GM12878 (cell line): Measurements from ENCODE around the gene CBX8. TPM values are rescaled to one million over a fixed set of nuclear protein-coding genes. Genes with fewer than 3 reads are reported as not detected.

ENCODE experiments used
- DPF2 ChIP-seq: fragments of 450-650 bp; IDR thresholded peaks from 2 replicates; pipeline ENCODE4 v1.6.1; 2017; ENCODE audit warnings: mild to moderate bottlenecking
- FOXK2 ChIP-seq: fragments of 450-650 bp; IDR thresholded peaks from 2 replicates; pipeline ENCODE4 v1.6.1; 2017; ENCODE audit warnings: mild to moderate bottlenecking, moderate library complexity
- FOXM1 ChIP-seq: IDR thresholded peaks from 2 replicates; pipeline ENCODE4 v1.6.1; 2012; ENCODE audit warnings: low read depth, mild to moderate bottlenecking, inconsistent platforms, low read length, moderate library complexity
- GATAD2B ChIP-seq: fragments of 450-650 bp; conservative IDR thresholded peaks from 2 replicates; pipeline ENCODE4 v1.6.1; 2017; ENCODE audit warnings: low read depth, mild to moderate bottlenecking, moderate library complexity
- KAT2A ChIP-seq: conservative IDR thresholded peaks from 2 replicates; pipeline ENCODE4 v1.6.1; 2011; ENCODE audit warnings: low read depth, low read length; ENCODE audit not compliant: control insufficient read depth
- MEF2B ChIP-seq: fragments of 450-650 bp; IDR thresholded peaks from 2 replicates; pipeline ENCODE4 v1.6.1; 2018; ENCODE audit warnings: mild to moderate bottlenecking, moderate library complexity; ENCODE audit not compliant: partially characterized antibody, poor library complexity, severe bottlenecking
- NFYB ChIP-seq: IDR thresholded peaks from 2 replicates; pipeline ENCODE4 v1.6.1; 2011; ENCODE audit warnings: low read depth, mild to moderate bottlenecking, low read length, improper control_type of control experiment, moderate library complexity; ENCODE audit not compliant: insufficient read depth
- PAX5 ChIP-seq: IDR thresholded peaks from 2 replicates; pipeline ENCODE4 v1.6.1; 2011; ENCODE audit warnings: low read depth, low read length, borderline replicate concordance
- RUNX3 ChIP-seq: IDR thresholded peaks from 2 replicates; pipeline ENCODE4 v1.6.1; 2012; ENCODE audit warnings: low read length, inconsistent platforms
- YBX1 ChIP-seq: fragments of 450-650 bp; IDR thresholded peaks from 2 replicates; pipeline ENCODE4 v1.6.1; 2016; ENCODE audit warnings: antibody characterized with exemption
- ZBTB4 ChIP-seq: fragments of 450-650 bp; formaldehyde crosslinking; IDR thresholded peaks from 2 replicates; pipeline ENCODE4 v1.4.0; 2022; ENCODE audit warnings: mild to moderate bottlenecking, moderate library complexity
- ZNF207 ChIP-seq: fragments of 450-650 bp; IDR thresholded peaks from 2 replicates; pipeline ENCODE4 v1.6.1; 2014; ENCODE audit warnings: antibody characterized with exemption, mild to moderate bottlenecking, borderline replicate concordance
- ZNF24 ChIP-seq: fragments of 450-650 bp; IDR thresholded peaks from 2 replicates; pipeline ENCODE4 v1.6.1; 2017; ENCODE audit warnings: antibody characterized with exemption, mild to moderate bottlenecking
- ZNF622 ChIP-seq: fragments of 450-650 bp; IDR thresholded peaks from 2 replicates; pipeline ENCODE4 v1.6.1; 2017; ENCODE audit warnings: mild to moderate bottlenecking, inconsistent platforms
- polyA plus RNA-seq, 11 experiments: library from polyadenylated mRNA; depleted of rRNA in 4 of 11; unstranded in 6 of 11; stranded (reverse) in 5 of 11; fragments of >200 nt; fragmentation: Nextera tagmentation in 4 of 11; fragmentation: Illumina TruSeq in 1 of 11; extraction: Ambion mirVana in 4 of 11; extraction: Trizol in 1 of 11; gene quantifications; 1 replicate in 1 of 11; 2 replicates in 10 of 11; pipeline versions ENCODE4 v1.2.1 to v1.2.3, GENCODE V29; 2011 to 2016; ENCODE audit warnings: inconsistent platforms in 2 of 11, missing spikeins in 2 of 11, low read depth in 1 of 11
- total RNA-seq, 4 experiments: library from RNA; depleted of rRNA in 3 of 4; stranded (reverse); fragments of >200 nt in 3 of 4; fragmentation: Illumina TruSeq in 1 of 4; extraction: Trizol in 1 of 4; gene quantifications; 2 replicates each; pipeline versions ENCODE4 v1.2.1 to v1.2.3, GENCODE V29; 2013 to 2021
- TF ChIP-seq, protein P1 (sequence below): fragments of 450-650 bp; IDR thresholded peaks from 2 replicates; pipeline ENCODE4 v1.6.1; 2017; ENCODE audit warnings: antibody characterized with exemption, mild to moderate bottlenecking, moderate library complexity
- TF ChIP-seq, protein P2 (sequence below): IDR thresholded peaks from 2 replicates; pipeline ENCODE4 v1.6.1; 2012; ENCODE audit warnings: mild to moderate bottlenecking, low read depth, low read length
- TF ChIP-seq, protein P3 (sequence below): fragments of 450-650 bp; IDR thresholded peaks from 2 replicates; pipeline ENCODE4 v1.6.1; 2018; ENCODE audit warnings: borderline replicate concordance, mild to moderate bottlenecking; ENCODE audit not compliant: partially characterized antibody

Gene CBX8
- total and polyA plus RNA-seq, 10 of the 15 experiments (the other 5 are each of a cell fraction or from before 2014, with no cell fraction given), result 0.03 to 6.7 (median 1.9) TPM

DNA sequence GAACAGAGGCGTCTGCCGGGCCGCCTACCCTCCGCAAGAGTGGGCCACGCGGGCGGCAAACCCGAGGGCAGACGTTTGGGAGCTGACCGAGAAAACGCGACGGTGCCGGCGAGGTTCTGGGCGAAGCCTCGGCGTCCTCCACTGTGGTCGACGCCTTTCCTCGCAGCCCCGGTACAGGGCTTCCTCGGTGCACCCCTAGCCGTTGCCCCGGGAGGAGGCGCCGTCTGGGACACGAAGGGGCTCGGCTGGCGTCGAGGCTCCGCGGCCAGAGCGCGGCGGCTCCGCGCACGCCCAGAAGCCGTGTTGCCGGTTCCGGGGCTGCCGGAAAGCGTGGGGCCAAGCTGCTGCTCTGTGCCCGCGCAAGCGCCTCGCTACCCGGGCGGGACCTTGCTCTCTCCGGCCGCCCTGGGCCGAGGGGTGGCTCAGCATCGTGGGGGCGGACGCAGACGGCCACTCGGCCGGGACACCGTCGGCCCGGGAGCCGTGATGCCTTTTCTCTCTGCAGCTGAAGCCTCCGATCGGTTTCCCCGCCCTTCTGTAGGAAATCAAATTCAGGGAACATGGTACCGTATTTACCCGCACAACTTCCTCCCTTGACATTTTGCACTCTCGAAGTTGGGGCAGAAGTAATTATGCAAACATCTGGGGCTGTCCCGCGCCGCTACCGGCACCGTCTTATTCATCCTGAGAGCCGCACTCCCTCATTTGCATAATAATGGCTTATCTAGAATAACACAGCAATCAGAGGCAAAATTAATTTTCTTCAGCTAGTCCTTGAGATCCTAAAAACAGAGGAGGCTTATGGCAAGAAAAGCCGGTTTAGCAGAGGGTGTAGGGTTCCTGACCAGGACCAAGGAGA lies 7.3 kb upstream of the CBX8 start (continued):
- TF ChIP-seq GATAD2B (peak; percentile 57; the same call in 1 of the 2 replicates), NFYB (no peak), ZNF207 (no peak), MEF2B (peak; percentile 16), YBX1 (no peak), PAX5 (no peak), FOXK2 (peak; percentile 35; the same call in 1 of the 2 replicates), ZNF24 (no peak), FOXM1 (0 out of 2 replicates have a peak, but pooled peaks have one; percentile 27), RUNX3 (peak; percentile 74), DPF2 (peak; percentile 64), ZBTB4 (CRISPR knock-in tag) (no peak), KAT2A (no peak), ZNF622 (no peak)
- TF ChIP-seq, protein P1, sequence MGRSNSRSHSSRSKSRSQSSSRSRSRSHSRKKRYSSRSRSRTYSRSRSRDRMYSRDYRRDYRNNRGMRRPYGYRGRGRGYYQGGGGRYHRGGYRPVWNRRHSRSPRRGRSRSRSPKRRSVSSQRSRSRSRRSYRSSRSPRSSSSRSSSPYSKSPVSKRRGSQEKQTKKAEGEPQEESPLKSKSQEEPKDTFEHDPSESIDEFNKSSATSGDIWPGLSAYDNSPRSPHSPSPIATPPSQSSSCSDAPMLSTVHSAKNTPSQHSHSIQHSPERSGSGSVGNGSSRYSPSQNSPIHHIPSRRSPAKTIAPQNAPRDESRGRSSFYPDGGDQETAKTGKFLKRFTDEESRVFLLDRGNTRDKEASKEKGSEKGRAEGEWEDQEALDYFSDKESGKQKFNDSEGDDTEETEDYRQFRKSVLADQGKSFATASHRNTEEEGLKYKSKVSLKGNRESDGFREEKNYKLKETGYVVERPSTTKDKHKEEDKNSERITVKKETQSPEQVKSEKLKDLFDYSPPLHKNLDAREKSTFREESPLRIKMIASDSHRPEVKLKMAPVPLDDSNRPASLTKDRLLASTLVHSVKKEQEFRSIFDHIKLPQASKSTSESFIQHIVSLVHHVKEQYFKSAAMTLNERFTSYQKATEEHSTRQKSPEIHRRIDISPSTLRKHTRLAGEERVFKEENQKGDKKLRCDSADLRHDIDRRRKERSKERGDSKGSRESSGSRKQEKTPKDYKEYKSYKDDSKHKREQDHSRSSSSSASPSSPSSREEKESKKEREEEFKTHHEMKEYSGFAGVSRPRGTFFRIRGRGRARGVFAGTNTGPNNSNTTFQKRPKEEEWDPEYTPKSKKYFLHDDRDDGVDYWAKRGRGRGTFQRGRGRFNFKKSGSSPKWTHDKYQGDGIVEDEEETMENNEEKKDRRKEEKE, result no peak
- TF ChIP-seq, protein P2, sequence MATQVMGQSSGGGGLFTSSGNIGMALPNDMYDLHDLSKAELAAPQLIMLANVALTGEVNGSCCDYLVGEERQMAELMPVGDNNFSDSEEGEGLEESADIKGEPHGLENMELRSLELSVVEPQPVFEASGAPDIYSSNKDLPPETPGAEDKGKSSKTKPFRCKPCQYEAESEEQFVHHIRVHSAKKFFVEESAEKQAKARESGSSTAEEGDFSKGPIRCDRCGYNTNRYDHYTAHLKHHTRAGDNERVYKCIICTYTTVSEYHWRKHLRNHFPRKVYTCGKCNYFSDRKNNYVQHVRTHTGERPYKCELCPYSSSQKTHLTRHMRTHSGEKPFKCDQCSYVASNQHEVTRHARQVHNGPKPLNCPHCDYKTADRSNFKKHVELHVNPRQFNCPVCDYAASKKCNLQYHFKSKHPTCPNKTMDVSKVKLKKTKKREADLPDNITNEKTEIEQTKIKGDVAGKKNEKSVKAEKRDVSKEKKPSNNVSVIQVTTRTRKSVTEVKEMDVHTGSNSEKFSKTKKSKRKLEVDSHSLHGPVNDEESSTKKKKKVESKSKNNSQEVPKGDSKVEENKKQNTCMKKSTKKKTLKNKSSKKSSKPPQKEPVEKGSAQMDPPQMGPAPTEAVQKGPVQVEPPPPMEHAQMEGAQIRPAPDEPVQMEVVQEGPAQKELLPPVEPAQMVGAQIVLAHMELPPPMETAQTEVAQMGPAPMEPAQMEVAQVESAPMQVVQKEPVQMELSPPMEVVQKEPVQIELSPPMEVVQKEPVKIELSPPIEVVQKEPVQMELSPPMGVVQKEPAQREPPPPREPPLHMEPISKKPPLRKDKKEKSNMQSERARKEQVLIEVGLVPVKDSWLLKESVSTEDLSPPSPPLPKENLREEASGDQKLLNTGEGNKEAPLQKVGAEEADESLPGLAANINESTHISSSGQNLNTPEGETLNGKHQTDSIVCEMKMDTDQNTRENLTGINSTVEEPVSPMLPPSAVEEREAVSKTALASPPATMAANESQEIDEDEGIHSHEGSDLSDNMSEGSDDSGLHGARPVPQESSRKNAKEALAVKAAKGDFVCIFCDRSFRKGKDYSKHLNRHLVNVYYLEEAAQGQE, result no peak
- TF ChIP-seq, protein P3, sequence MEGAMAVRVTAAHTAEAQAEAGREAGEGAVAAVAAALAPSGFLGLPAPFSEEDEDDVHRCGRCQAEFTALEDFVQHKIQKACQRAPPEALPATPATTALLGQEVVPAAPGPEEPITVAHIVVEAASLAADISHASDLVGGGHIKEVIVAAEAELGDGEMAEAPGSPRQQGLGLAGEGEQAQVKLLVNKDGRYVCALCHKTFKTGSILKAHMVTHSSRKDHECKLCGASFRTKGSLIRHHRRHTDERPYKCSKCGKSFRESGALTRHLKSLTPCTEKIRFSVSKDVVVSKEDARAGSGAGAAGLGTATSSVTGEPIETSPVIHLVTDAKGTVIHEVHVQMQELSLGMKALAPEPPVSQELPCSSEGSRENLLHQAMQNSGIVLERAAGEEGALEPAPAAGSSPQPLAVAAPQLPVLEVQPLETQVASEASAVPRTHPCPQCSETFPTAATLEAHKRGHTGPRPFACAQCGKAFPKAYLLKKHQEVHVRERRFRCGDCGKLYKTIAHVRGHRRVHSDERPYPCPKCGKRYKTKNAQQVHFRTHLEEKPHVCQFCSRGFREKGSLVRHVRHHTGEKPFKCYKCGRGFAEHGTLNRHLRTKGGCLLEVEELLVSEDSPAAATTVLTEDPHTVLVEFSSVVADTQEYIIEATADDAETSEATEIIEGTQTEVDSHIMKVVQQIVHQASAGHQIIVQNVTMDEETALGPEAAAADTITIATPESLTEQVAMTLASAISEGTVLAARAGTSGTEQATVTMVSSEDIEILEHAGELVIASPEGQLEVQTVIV, result peak; percentile 59
